CD4-positive, alpha-beta T cell treated with Interleukin-6 for 4 hours (primary cell): ENCODE data around the gene IGSF3.
"Not testable (repeated sequence)": the region's sequence is repeated elsewhere in the genome, so short reads cannot be mapped to it uniquely, and the experiment has no call there.

Source experiments
- DNase-seq: peaks from one replicate; pipeline ENCODE4 v3.0.0-alpha.2; 2020; ENCODE audit warnings: mixed read lengths

IGSF3 gene

DNA sequence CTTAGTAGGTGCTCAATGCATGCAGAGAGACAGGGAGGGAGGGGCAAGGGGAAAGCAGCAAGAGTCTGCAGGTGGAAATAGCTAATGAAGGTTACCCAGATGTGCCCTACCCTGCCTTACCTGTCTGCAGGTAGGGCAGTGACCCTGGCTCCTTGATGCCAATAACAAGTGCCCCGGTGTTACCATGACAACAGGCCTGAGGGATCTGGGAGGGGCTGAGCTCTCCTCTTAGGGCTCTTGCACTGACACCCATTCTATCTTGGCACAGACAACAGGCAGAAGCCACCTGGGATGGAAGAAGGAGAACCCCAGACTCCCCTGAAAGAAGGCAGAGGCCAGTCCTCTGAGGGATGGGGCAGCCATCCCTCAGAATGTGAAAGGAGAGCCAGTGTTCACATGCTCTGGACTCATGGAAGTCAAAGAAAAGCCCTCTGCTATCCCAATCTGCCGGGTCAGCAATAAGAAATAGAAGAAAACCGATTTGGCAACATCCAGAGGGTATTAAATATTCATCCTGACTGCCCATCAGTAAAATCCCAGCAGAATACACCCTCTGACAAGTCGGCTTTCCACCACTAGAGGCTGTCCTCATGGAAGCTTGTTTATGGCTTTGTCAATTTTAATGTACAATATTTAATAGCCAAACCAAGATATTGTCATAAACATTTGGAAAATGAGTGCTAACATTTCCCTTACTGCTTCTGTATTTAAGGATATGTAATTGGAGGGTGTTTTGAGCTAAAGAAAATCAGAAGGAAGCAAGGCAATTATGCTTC, 72.3 kb downstream of the IGSF3 start:
- DNase-seq = not testable (repeated sequence)

DNA sequence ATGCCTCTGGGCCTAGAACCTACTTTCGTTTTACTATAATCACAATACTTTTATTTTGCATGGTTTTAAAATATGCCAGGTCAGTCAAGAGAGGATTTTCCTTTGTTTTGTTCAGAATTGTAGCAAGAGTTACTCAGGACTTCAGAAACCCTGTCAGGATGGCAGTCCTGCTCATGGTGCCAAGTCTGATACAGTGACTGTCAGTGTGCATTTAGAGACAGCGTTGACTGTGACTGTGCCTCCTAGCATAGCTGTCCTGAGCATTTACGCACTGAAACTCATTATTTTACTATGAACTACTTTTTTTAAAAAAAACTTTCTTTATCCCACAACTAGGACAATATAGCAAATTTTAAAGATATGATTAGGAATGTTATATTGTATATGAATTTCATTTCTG, 73.6 kb downstream of the IGSF3 start:
- DNase-seq = not testable (repeated sequence)

DNA sequence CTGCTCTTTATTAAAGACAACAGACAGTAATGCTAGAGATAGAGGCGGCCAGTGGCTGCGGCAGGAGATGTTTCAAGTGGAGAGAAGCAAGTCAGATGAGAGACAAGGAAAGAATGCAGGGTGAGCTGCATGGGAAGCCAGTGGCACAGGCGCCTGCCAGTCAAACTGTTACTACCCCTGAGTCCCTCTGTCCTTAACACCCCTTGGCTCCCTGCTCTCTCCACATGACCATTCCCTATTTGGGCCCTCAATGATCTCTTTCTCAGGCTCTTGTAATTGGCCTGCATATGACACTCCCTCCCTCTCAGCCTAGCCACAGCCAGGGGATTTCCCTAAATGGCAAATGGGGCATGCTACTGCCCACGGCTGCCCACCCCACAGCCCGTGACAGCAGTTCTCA, 74.1 kb downstream of the IGSF3 start:
- DNase-seq = not testable (repeated sequence)

DNA sequence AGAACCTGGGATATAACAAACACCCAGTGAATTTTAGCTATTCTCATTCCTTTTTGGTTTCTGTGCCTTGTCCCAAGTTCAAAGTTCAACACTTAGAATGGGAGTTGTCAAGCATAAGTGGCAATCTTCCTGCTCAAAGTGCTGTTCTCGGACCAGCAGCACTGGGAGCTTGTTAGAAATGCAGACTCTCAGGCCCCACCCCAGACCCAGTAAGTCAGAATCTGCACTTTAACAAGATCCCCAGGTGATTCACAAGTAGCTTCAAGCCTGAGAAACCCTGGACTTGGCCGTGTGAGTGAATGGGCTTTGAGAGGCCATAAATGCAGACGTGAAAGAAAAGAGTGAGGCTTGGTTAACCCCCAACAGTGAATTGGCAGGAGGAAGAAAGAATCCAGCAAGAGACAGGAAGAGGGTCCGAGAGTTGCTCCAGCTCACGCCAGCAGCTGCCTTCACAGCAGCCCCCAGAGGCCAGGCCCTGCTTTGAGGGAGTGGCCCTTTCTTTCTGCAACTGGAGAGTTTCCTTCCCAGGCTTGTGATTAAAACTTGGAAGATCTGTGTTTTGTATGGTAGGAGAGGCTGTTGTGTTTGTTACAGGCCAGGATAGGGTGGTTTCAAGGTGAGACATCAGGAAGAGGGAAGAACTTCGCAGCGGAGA, 75.5 kb downstream of the IGSF3 start:
- DNase-seq = not testable (repeated sequence)

DNA sequence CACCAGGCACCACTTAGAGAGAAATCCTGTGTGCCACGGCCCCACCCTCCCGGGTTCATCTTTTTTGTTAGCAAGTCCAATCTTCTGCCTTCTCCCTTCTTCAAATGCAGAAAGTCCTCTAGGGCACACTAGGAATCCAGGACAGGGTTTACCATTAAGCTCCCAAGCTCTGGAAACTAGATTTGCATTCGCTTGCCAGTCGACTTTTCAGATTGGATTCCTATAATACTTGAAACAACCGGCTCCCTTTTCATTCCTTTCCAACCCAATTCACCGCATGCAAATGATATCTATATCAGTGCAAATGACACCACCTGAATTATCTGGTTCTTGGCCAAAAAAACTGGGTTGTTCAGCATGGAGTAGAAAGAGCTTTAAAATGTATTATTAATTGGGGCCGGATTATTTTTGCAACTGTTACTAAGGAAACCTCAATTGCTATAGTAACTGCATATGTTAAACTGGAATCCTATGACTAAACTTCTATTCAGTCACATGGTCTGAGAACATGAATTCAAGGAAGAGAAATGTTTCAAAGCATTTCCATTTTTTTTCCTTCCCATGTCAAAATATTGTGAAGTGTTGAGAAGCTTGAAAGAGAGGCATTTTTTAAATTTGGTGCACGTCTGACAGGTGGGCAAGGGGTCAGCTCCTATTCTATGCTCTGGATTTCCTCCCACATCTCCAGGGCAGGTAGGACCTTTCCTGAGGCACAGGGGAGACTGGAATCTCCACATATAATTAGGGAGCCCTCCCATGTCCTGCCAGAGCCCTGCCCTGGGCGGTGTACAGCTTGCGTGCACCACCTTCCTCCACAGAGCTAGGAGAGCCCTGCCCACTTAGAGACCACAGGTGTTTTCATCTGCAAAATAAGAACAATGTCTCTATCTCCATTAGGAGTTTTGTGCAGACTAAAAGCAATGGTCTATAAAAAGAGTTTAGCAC, 76.3 kb downstream of the IGSF3 start:
- not testable (repeated sequence) for DNase-seq

DNA sequence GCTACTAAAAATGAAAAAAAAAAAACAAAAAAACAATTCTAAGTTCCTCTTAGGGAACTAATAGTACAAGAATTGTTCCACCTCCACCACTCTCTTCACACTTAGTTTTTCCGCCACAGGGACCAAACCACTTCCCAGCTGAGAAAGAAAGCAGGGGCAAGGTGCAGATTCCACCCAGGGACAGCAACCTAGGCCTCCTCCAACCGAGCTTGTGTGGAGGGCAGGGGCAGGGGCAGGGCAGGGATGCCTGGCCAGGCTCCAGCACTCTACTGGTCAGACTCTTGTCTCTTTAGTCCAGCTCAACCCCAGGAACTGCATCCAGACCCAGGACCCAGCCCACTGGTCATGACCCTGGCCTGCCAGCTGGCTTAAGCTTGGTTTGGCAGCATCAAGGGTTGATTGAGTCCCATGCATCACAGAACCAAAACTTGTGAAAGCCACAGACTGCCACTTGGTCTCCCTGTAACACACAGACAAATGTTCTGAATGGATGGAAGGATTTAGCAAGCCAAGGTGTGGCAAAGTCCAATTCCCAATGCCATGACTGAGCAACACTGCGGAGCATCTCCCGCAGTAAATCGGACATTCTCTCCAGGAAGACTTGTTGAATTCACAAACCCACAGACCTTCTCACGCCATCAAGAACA, 77.1 kb downstream of the IGSF3 start:
- DNase-seq = not testable (repeated sequence)

DNA sequence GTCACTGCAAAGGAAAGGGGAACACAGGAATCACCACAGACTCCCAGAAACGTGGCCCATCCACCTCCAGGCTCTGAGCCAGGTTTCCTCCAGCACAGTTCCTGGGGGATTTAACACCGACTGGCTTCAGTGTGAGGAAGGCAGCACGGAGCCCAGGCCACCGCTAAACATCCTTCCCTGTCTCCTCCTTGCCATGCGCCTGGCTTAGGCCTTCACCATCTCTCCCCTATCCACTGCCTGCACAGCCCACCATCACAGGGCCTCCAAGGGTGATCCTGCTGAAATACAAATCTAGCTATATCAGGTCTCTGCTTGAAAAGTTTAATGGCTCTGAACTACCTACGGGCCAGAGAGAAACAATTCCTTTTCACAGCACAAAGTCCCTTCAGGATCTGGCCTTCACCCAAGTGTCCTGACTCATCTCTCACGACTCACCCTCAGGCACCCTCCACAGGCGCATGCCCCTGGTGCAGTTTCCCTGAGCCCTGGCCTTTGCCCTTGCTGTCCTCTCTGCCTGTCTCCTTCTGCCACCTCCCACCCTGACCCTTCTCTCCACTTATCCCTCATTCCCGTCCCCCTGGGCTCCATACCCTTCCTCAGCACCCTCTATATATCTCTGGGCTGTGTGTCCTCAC, 78.3 kb downstream of the IGSF3 start:
- DNase-seq = not testable (repeated sequence)

DNA sequence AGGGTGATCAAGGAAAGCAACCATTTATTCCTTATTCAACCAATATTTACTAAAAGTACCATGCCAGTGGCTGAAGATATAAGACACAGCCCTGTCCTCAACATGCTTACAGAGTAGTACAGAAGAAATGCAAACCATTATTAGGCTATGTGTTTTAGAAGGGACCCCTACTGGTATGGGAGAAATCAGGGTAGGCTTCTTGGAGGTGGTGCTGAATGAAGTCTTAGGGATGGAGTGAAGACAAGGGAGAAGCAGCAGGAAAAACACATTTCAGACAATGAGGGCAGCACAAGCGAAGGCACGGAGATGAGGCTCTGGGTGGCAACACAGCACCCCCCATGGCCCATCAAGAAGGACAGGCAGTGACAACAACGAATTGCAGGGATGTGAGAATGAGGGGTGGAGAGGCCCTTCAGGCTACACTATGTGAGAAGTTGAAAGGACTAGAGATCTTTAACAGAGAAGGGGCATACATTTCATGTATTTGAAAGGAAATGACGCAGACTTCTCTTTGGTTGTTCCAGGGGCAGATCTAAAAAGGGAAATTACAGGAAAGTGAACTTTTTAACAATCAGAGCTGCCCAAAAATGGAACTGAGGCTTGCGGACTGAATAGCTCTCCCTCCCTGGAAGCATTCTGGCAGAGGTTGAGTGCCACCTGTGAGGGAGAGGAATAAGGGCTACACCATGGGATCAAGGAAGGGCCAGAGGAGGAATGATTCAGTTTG, 79.9 kb downstream of the IGSF3 start:
- no peak for DNase-seq

DNA sequence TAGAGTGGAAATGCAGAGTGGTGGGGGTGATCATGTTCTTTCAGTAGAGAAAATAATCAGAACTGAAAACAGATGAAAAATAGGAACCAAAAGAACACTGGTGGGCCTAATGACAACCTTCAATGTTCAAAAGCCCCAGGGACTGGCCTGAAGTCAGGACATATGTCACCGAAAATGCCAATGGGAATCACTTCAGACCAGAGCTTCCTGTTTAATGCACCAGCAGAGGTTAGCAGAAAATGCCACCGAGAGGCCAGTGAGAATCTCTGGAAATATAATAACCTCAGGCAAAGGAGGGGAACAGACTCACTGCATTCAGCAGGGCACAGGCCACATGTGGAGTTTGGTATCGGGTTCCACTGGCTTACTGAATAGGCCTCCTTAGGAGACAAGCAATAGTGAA, 80.8 kb downstream of the IGSF3 start:
- DNase-seq = no peak

DNA sequence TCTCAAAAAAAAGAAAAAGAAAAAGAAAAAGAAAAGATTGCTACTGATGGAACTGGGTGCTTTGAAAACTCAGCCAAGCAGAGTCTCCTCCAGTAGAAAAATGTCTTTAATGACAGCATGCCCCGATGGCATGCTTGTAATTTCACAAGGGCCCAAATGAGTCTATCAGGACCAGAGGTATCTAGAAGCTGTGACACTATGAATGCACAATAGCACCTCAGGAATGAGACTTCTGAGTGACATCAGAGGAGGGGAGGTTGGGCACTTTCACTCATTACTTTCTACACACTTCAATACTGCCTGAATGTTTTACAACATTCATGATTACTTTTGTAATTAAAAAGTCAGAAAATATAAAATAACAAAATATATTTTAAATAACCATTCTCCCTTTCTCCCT, 81.6 kb downstream of the IGSF3 start:
- no peak for DNase-seq

DNA sequence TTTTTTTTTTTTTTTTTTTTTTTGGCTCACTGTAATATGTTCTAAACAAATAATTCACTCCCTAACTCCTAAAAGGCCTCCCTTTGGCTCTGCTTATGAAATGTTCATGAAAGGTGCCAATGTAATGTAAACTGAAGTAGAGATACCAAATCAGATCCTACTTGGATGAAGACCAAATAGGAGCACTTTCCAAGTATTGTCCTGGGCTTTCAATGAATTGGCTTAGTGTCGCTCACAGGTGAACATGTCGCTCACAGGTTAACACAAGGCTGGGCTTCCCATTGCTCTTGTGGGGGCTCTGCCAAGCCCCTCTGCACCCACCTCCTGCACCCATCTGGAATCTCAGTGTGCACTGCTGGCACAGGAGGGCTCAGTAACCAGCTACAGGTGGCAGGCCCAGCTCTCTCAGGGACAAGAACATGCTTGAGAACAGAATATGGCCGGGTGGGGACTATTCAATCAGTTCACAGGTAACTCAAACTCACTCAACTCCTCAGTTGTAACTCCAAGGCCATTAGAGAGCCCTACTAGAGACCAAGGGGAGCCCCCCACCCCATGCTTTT, 86.1 kb downstream of the IGSF3 start:
- no peak for DNase-seq

DNA sequence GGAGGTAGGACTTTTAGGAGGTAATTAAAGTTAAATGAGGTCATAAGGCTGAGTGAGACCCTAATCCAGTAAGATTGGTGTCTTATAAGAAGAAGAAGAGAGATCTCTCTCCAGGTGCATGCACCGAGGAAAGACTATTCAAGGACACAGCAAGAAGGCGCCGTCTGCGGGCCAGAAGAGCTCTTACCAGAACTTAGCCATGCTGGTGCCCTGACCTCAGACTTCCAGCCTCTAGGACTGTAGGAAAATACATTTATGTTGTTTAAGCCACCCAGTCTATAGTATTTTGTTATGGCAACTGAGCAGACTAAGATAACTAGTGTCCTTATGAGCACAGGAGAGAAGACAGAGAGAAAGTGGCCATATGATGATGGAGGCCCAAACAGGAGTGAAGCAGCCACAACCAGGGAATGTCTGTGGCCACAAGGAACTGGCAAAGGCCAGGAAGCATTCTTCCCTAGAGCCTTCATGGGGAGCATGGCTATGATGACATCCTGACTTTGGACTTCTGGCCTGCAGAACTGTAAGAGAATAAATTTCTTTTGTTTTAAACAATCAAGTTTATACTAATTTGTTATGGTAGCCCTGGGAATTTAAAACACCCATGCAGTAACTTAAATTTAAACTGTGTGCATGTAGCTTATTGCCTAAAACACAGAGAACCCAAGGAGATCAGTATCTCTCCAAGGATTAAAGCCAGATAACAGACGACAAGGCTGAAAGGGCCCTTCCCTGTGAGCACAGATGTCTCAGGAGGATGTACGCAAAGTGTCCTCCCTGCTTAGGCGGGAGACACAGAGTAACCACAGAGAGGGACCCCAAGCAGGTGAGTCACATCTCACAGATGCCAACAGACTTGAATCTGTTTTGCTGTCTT, 86.8 kb downstream of the IGSF3 start:
- DNase-seq = no peak

DNA sequence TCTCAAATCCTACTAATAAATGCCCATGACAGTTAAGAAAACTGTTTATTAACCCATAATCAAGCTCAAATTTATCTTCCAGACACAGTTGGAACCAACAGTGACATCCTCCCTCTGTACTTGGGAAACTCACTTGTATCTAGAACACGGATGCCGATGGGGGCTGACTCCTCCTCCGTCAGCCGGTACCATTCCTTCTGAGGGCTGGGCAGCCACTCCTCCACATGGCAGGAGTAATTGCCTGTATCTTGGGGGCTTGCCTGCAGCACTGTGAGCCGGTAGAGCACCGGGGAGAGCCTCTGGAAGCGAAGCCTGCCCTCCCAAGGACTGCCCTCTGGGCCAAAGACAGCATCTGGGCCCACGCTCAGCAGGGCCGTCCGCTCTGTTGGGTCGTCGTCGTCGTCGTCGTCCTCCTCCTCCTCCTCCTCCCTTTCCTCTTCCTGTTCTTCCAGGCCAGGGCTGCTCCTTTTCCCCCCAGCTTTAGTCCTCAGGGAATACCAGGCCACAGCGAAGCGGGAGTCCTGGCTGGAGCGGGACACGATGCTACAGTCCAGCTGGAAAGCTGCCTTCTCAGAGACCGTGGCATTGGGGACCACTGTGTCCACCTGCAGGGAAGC, 88.2 kb downstream of the IGSF3 start:
- DNase-seq = no peak

DNA sequence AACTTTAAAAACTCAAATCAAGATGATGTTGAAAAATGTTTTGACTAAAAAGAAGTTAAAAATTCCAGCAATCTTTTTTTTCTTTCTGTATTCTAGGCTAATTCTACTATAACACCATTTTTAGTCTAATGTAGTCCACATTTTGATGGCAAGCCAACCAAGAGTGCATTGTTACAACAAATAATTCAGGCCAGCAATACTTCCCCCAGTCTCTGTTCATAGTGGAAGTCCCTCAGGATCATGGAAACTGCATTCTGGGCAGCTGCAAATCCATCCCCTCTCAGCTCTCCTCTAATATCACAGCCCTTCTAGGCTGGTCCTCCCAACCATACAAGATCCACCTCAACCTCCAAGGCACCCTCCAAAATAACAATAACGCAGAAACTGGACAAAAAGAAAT, 89.0 kb downstream of the IGSF3 start:
- no peak for DNase-seq

DNA sequence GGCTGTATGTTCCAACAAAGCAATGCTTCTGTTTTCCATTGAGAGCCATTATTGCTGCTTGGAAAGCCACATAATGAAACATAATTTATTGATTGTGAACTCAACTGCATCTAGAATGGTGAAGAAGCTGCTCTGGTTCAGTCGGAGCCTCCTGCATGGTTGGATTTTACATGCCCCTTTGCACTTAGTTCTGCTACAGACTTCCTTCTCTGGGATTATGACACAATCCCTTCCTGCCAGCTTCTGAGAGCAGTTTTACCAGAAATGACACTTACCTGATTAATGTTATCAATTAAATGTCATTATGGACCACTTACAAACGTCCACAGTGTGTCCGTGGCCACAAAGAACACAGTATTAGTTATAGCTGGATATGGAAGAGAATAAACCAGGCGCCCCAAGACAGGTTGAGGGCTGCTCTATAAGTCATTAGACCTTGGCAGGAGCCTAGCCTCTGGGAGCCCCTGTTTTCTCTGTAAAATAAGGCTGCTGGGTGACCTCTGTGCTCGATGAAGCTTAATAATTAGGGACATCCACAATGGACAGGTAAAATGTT, 89.7 kb downstream of the IGSF3 start:
- DNase-seq = no peak

DNA sequence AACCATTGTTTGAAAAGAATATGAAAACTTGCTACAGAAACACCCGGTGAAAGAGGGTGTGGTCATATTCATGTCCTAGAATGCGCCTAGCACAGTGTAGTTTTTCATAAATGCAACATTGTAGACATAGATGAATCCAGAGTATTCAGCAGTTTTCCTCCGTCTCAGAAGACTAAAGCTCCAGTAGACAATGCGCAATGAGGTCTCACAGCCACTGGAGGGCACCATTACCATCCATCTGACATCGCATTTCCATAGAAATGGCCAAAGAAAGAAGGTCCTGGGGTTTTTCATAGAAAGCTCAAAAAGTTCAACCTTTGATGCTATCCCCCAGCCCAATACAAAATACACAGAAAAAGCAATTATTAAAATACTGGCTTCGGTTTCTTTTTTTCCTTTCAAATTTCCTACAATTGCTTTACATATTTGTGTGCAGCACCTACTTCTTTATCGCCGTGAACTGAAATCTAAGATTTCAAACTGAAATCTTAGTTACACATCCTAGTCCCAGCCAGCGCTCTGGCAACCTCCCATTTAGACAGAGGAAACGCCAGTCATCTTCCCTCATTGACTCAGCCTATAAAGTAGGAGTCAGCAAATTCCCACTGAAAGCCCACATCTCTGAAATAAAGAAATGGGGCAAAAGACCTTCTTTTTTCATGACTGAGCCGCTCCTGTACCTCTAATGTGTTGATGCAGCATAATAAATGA, 92.8 kb downstream of the IGSF3 start:
- DNase-seq = peak; percentile 72

DNA sequence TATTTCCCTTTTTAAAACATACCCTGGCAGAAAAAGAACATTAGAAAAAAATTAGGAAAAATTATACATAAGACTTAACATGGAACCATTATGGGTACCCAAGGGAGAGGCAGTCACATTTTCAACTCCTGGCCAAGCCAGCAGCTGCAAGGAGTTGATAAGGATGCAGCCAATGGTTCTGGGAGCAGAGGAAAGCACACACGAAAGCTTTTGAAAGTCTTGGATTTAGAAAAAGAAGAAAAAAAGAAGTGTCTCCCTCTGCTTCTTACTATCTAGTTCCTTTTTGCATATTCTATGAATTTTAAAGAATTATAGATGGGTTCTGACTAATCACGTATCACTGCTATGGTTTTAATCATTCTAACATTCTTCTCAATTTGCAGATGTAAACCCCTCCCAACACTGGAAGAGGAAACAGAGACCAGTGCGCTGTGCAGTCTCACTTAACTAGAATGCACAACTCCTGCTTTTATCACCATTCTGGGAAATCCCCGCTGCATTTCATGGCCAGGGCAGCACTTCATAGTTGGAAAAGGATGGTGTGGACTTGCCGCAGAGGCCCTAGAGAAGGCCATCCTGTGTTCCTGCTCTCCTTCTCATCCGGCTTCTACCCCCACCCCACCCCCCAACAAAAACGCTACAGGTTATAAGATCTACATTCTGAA, 94.0 kb downstream of the IGSF3 start:
- DNase-seq = no peak

DNA sequence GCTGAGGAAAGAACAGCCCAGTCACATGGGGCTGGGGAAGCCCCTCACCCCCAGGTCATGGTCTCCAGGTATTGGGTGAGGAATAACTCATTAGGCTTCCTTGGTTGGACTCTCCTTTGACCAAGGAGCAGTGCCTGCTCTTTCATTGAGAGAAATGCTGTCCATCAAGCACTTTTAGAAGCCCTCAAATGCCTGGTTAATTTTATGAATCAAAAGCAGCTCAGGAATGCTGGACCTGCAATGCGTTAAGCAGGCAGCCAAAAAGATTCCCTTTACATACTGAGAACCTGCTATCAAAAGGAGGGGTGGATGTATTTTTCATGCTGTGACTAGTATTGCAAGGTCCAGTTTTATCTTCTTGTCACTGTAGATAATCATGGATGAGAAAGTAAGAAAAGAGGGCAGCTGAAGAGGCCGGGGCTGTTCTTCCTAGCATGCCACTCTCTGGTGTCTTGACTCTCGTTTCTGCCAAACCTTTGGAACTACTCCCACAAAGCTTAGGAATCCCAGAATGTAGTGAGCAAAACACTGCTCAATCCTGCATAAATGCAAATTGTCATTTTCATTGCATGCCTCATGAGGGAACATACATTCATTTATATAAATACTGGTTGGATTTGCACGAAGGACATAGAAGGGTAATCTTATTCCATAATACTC, 94.6 kb downstream of the IGSF3 start:
- no peak for DNase-seq
